GM21825 (cell line): ENCODE results near the gene DNAJB9.

Experiments used
- ATAC-seq: cut with Tn5 transposase; IDR thresholded peaks from one replicate; pipeline ENCODE4 v1.9.1; 2021; ENCODE audit warnings: mild to moderate bottlenecking, moderate library complexity; ENCODE audit not compliant: unreplicated experiment

DNAJB9 gene

GRCh38 chr7:108565987-108566386 is 3.7 kb upstream of the DNAJB9 start:
- no peak for ATAC-seq

GRCh38 chr7:108568801-108569380 is 783 bp upstream of the DNAJB9 start:
- no peak for ATAC-seq

GRCh38 chr7:108570146-108570755 is 577 bp downstream of the DNAJB9 start:
- peak; percentile 31 for ATAC-seq

GRCh38 chr7:108572480-108572879 is 2.8 kb downstream of the DNAJB9 start:
- no peak for ATAC-seq

- ATAC-seq = no peak
Observed at GRCh38 chr7:108575156-108575555, 5.5 kb downstream of the DNAJB9 start.

- no peak for ATAC-seq
Observed at GRCh38 chr7:108576116-108576515, 6.4 kb downstream of the DNAJB9 start.

- no peak for ATAC-seq
Observed at GRCh38 chr7:108578937-108579336, 9.3 kb downstream of the DNAJB9 start.

GRCh38 chr7:108580298-108580697 is 10.6 kb downstream of the DNAJB9 start:
- no peak for ATAC-seq

- ATAC-seq = no peak
Observed at GRCh38 chr7:108581655-108582491, 12.2 kb downstream of the DNAJB9 start.

GRCh38 chr7:108584211-108584610 is 14.5 kb downstream of the DNAJB9 start:
- ATAC-seq = no peak

GRCh38 chr7:108585843-108586242 is 16.2 kb downstream of the DNAJB9 start:
- ATAC-seq = no peak

GRCh38 chr7:108586274-108586710 is 16.6 kb downstream of the DNAJB9 start:
- no peak for ATAC-seq

GRCh38 chr7:108589199-108589598 is 19.5 kb downstream of the DNAJB9 start:
- no peak for ATAC-seq

- no peak for ATAC-seq
Observed at GRCh38 chr7:108589874-108590273, 20.2 kb downstream of the DNAJB9 start.

GRCh38 chr7:108590606-108591005 is 20.9 kb downstream of the DNAJB9 start:
- ATAC-seq = no peak

- no peak for ATAC-seq
Observed at GRCh38 chr7:108592646-108593201, 23.1 kb downstream of the DNAJB9 start.

GRCh38 chr7:108596560-108596959 is 26.9 kb downstream of the DNAJB9 start:
- ATAC-seq = no peak

GRCh38 chr7:108598153-108598552 is 28.5 kb downstream of the DNAJB9 start:
- ATAC-seq = no peak

- ATAC-seq = no peak
Observed at GRCh38 chr7:108598914-108599580, 29.4 kb downstream of the DNAJB9 start.

GRCh38 chr7:108600399-108600798 is 30.7 kb downstream of the DNAJB9 start:
- no peak for ATAC-seq

- ATAC-seq = no peak
Observed at GRCh38 chr7:108603656-108604306, 34.1 kb downstream of the DNAJB9 start.
